Prostate gland (tissue), 2 donors: ENCODE data around the gene JOSD1. TPM values are rescaled to one million over a fixed set of nuclear protein-coding genes. Genes with fewer than 3 reads are reported as not detected.

Experiments used
- DNase-seq: peaks from one replicate; pipeline ENCODE4 v3.0.0-alpha.2; 2019; ENCODE audit warnings: low spot score
- H3K27ac ChIP-seq, 2 donors: fragments of 200-600 bp; sonication (generic); 2 replicates each; pipeline ENCODE4 v1.5.1; 2017 to 2019
- H3K27me3 ChIP-seq: fragments of 200-600 bp; sonication (generic); replicated peaks from 2 replicates; pipeline ENCODE4 v1.5.1; 2019; ENCODE audit not compliant: insufficient read depth
- H3K36me3 ChIP-seq, 2 donors: fragments of 200-600 bp; sonication (generic); 1 replicate in 1 of 2; 2 replicates in 1 of 2; pipeline versions ENCODE4 v1.5.1 to v1.8.1; 2017 to 2019
- H3K4me1 ChIP-seq: fragments of 200-600 bp; sonication (generic); replicated peaks from 2 replicates; pipeline ENCODE4 v1.5.1; 2019
- H3K4me3 ChIP-seq, 2 donors: fragments of 200-600 bp; sonication (generic); 2 replicates each; pipeline ENCODE4 v1.5.1; 2017 to 2019
- H3K9me3 ChIP-seq: fragments of 200-600 bp; sonication (generic); 2 replicates; pipeline ENCODE4 v1.5.1; 2017
- CTCF ChIP-seq, 4 experiments: fragments of 200-600 bp in 2 of 4; fragments of 450-650 bp in 2 of 4; sonication (generic) in 2 of 4; IDR thresholded peaks; 1 replicate in 3 of 4; 2 replicates in 1 of 4; pipeline ENCODE4 v1.5.1; 2016 to 2019; ENCODE audit warnings: antibody characterized with exemption in 4 of 4, mild to moderate bottlenecking in 2 of 4, moderate library complexity in 2 of 4
- POLR2A ChIP-seq: fragments of 450-650 bp; IDR thresholded peaks from one replicate; pipeline ENCODE4 v1.6.1; 2016; ENCODE audit warnings: antibody characterized with exemption, mild to moderate bottlenecking
- POLR2AphosphoS5 ChIP-seq: sonication (generic); formaldehyde crosslinking; IDR thresholded peaks from one replicate; pipeline ENCODE4 v1.6.1; 2017; ENCODE audit warnings: antibody characterized with exemption
- WGBS: methylation state at CpG from one replicate; pipeline ENCODE4 v1.1.5; 2018; 5-methylcytosine and 5-hydroxymethylcytosine counted together
- intact Hi-C: fragments of 100-400 bp; cut with DNase I; formaldehyde crosslinking; loops from one replicate; pipeline ENCODE4 v1.14.2; 2022
- total RNA-seq, 2 donors: library from RNA; depleted of rRNA; stranded (reverse); fragments of >200 nt; gene quantifications; one replicate each; pipeline ENCODE4 v1.1.0, GENCODE V29; 2016

JOSD1 gene
- total RNA-seq, 2 donors from 2014 or later: 56.7 to 69.2 TPM

GRCh38 chr22:38699784-38700183, 959 bp downstream of the JOSD1 start:
- 8% methylated on average over 6 of the region's 6 CpGs for WGBS
- intact Hi-C loops: loop anchor here (10.0 kb wide), 1 partner anchor 195 kb away; the partner anchor contains the start of gene DDX17
- no peak for DNase-seq

GRCh38 chr22:38699143-38699542, 1.6 kb downstream of the JOSD1 start:
- 41% methylated on average over 5 of the region's 5 CpGs for WGBS
- peak overlapping the region; percentile 82 to 88 for H3K4me3 ChIP-seq

More at GRCh38 chr22:38699784-38700183, 959 bp downstream of the JOSD1 start:
- H3K36me3 ChIP-seq: no peaks in the 10 kb centered on the region
- peak overlapping the region; percentile 99 to 100 for H3K27ac ChIP-seq
- peaks cover 7% of the 10 kb centered on the region for H3K4me1 ChIP-seq
- TF ChIP-seq POLR2A (no peak), CTCF (IDR thresholded peaks at IDR 0.05) (no peak), POLR2AphosphoS5 (peak; percentile 29)
- no peaks in the 10 kb centered on the region for H3K27me3 ChIP-seq
- H3K4me3 ChIP-seq: peak overlapping the region; percentile 82 to 88
- no peaks in the 10 kb centered on the region for H3K9me3 ChIP-seq

GRCh38 chr22:38698407-38699094, 2.2 kb downstream of the JOSD1 start:
- 93% methylated on average over 13 of the region's 13 CpGs for WGBS
- intact Hi-C loops: no loop called here
- no peak for DNase-seq
- Histone ChIP-seq H3K4me1 (peaks cover 7% of the 10 kb centered on the region), H3K4me3 (peak overlapping the region; percentile 82 to 88), H3K36me3 (no peaks in the 10 kb centered on the region), H3K27me3 (no peaks in the 10 kb centered on the region), H3K9me3 (no peaks in the 10 kb centered on the region), H3K27ac (peak overlapping the region; percentile 99 to 100)
- TF ChIP-seq POLR2A: no peak
- no peak for TF ChIP-seq POLR2AphosphoS5
- TF ChIP-seq CTCF (IDR thresholded peaks at IDR 0.05): no peak

More at GRCh38 chr22:38699143-38699542, 1.6 kb downstream of the JOSD1 start:
- H3K9me3 ChIP-seq: no peaks in the 10 kb centered on the region
- DNase-seq: no peak
- intact Hi-C loops: no loop called here
- H3K27ac ChIP-seq: peak overlapping the region; percentile 99 to 100
- no peaks in the 10 kb centered on the region for H3K36me3 ChIP-seq
- no peaks in the 10 kb centered on the region for H3K27me3 ChIP-seq
- H3K4me1 ChIP-seq: peaks cover 7% of the 10 kb centered on the region
- TF ChIP-seq POLR2AphosphoS5 (no peak), CTCF (IDR thresholded peaks at IDR 0.05) (no peak), POLR2A (no peak)

- no peak overlapping the region for H3K4me3 ChIP-seq
- DNase-seq: no peak
- no peak for TF ChIP-seq POLR2AphosphoS5
- TF ChIP-seq POLR2A: no peak
- no peak for TF ChIP-seq CTCF (IDR thresholded peaks at IDR 0.05)
- H3K4me1 ChIP-seq: peaks cover 7% of the 10 kb centered on the region
- no peaks in the 10 kb centered on the region for H3K36me3 ChIP-seq
- no peaks in the 10 kb centered on the region for H3K9me3 ChIP-seq
- H3K27me3 ChIP-seq: no peaks in the 10 kb centered on the region
- WGBS: 56% methylated on average over 8 of the region's 8 CpGs
- intact Hi-C loops: no loop called here
- peak overlapping the region; percentile 99 to 100 for H3K27ac ChIP-seq
These were observed 3.2 kb downstream of the JOSD1 start for GRCh38 chr22:38697425-38698089.
